H9 (cell line): ENCODE data around the gene NUP58. TPM values are rescaled to one million over a fixed set of nuclear protein-coding genes. Genes with fewer than 3 reads are reported as not detected.
A peak's percentile ranks its signal among the peaks of the same experiment; 100 is the strongest.

Experiments
- DNase-seq: peaks from one replicate; pipeline ENCODE4 v3.0.0-alpha.2; 2017
- H2AFZ ChIP-seq: one replicate; pipeline ENCODE4 v1.6.1; 2013; ENCODE audit warnings: mild to moderate bottlenecking, low read length, control low read depth, moderate library complexity
- H2AK5ac ChIP-seq: 2 replicates; pipeline ENCODE4 v1.6.1; 2013; ENCODE audit warnings: low read length, control low read depth, mixed read lengths; ENCODE audit not compliant: insufficient read length
- H2BK120ac ChIP-seq: one replicate; pipeline ENCODE4 v1.6.1; 2013; ENCODE audit warnings: low read depth, mild to moderate bottlenecking, low read length, control low read depth, inconsistent platforms; ENCODE audit not compliant: poor library complexity, severe bottlenecking
- H2BK12ac ChIP-seq: 2 replicates; pipeline ENCODE4 v1.6.1; 2013; ENCODE audit warnings: low read length, control low read depth, mixed read lengths, low read depth; ENCODE audit not compliant: insufficient read length
- H2BK15ac ChIP-seq: 2 replicates; pipeline ENCODE4 v1.6.1; 2013; ENCODE audit warnings: low read depth, low read length, control low read depth
- H2BK20ac ChIP-seq: one replicate; pipeline ENCODE4 v1.6.1; 2013; ENCODE audit warnings: low read depth, mild to moderate bottlenecking, low read length, control low read depth, inconsistent platforms; ENCODE audit not compliant: poor library complexity, severe bottlenecking
- H2BK5ac ChIP-seq: 2 replicates; pipeline ENCODE4 v1.6.1; 2013; ENCODE audit warnings: low read length, control low read depth, mixed read lengths; ENCODE audit not compliant: insufficient read length
- H3K14ac ChIP-seq: 2 replicates; pipeline ENCODE4 v1.6.1; 2013; ENCODE audit warnings: low read length, control low read depth; ENCODE audit not compliant: insufficient read depth
- H3K18ac ChIP-seq: 2 replicates; pipeline ENCODE4 v1.6.1; 2013; ENCODE audit warnings: low read depth, mild to moderate bottlenecking, mixed read lengths, low read length, control low read depth; ENCODE audit not compliant: insufficient read length
- H3K23ac ChIP-seq: 2 replicates; pipeline ENCODE4 v1.6.1; 2013; ENCODE audit warnings: low read length, control low read depth, mixed read lengths, low read depth; ENCODE audit not compliant: insufficient read length
- H3K23me2 ChIP-seq: 2 replicates; pipeline ENCODE4 v1.6.1; 2013; ENCODE audit warnings: low read depth, mild to moderate bottlenecking, mixed read lengths, low read length, control low read depth; ENCODE audit not compliant: insufficient read length, poor library complexity, severe bottlenecking
- H3K27ac ChIP-seq: 2 replicates; pipeline ENCODE4 v1.5.1; 2013; ENCODE audit warnings: low read length, control low read depth, mixed read lengths, low read depth; ENCODE audit not compliant: insufficient read length
- H3K27me3 ChIP-seq: 2 replicates; pipeline ENCODE4 v1.6.1; 2013; ENCODE audit warnings: low read length, control low read depth, inconsistent platforms; ENCODE audit not compliant: insufficient read depth
- H3K4ac ChIP-seq: 2 replicates; pipeline ENCODE4 v1.6.1; 2013; ENCODE audit warnings: low read depth, mild to moderate bottlenecking, control low read depth, inconsistent platforms, low read length, moderate library complexity
- H3K4me1 ChIP-seq: 2 replicates; pipeline ENCODE4 v1.6.1; 2013; ENCODE audit warnings: low read length, control low read depth, inconsistent platforms; ENCODE audit not compliant: insufficient read depth
- H3K4me2 ChIP-seq: 2 replicates; pipeline ENCODE4 v1.6.1; 2013; ENCODE audit warnings: low read length, control low read depth, mixed read lengths; ENCODE audit not compliant: insufficient read length, insufficient read depth
- H3K56ac ChIP-seq: 2 replicates; pipeline ENCODE4 v1.6.1; 2013; ENCODE audit warnings: low read depth, mild to moderate bottlenecking, mixed read lengths, low read length, control low read depth; ENCODE audit not compliant: insufficient read length
- H3K79me1 ChIP-seq: 2 replicates; pipeline ENCODE4 v1.6.1; 2013; ENCODE audit warnings: low read depth, mild to moderate bottlenecking, moderate library complexity, low read length, control low read depth, inconsistent platforms; ENCODE audit not compliant: insufficient read depth, poor library complexity, severe bottlenecking
- H3K79me2 ChIP-seq: 2 replicates; pipeline ENCODE4 v1.6.1; 2013; ENCODE audit warnings: low read length, control low read depth, inconsistent platforms; ENCODE audit not compliant: insufficient read depth
- H3K9ac ChIP-seq: 2 replicates; pipeline ENCODE4 v1.6.1; 2013; ENCODE audit warnings: low read length, control low read depth, mixed read lengths; ENCODE audit not compliant: insufficient read length; ENCODE audit errors: extremely low read depth
- H3K9me3 ChIP-seq: one replicate; pipeline ENCODE4 v1.6.1; 2013; ENCODE audit warnings: low read depth, low read length, inconsistent platforms; ENCODE audit not compliant: control insufficient read depth
- H3T11ph ChIP-seq: one replicate; pipeline ENCODE4 v1.6.1; 2013; ENCODE audit warnings: mild to moderate bottlenecking, low read length, control low read depth, inconsistent platforms
- H4K20me1 ChIP-seq: one replicate; pipeline ENCODE4 v1.6.1; 2013; ENCODE audit not compliant: control insufficient read depth, insufficient read length, insufficient read depth
- H4K5ac ChIP-seq: 2 replicates; pipeline ENCODE4 v1.6.1; 2013; ENCODE audit warnings: low read depth, mild to moderate bottlenecking, mixed read lengths, low read length, control low read depth; ENCODE audit not compliant: insufficient read length
- H4K8ac ChIP-seq: replicated peaks from 2 replicates; pipeline ENCODE4 v1.6.1; 2013; ENCODE audit warnings: low read length, control low read depth, mixed read lengths, low read depth; ENCODE audit not compliant: insufficient read length
- H4K91ac ChIP-seq: 2 replicates; pipeline ENCODE4 v1.6.1; 2013; ENCODE audit warnings: low read depth, mild to moderate bottlenecking, moderate library complexity, mixed read lengths, low read length, control low read depth; ENCODE audit not compliant: insufficient read length
- H3K27ac Mint-ChIP-seq, 3 experiments: 2 replicates in 2 of 3; 3 replicates in 1 of 3; pipeline ENCODE4 v1.8.0; 2020 to 2021; ENCODE audit warnings: mixed read lengths in 3 of 3, mild to moderate bottlenecking in 1 of 3, moderate library complexity in 1 of 3
- H3K27me3 Mint-ChIP-seq: 2 replicates; pipeline ENCODE4 v1.8.0; 2021; ENCODE audit warnings: low read depth, mild to moderate bottlenecking, moderate library complexity, mixed read lengths
- H3K36me3 Mint-ChIP-seq, 3 experiments: 2 replicates in 2 of 3; 3 replicates in 1 of 3; pipeline ENCODE4 v1.8.0; 2020 to 2021; ENCODE audit warnings: low read depth in 3 of 3, mixed read lengths in 3 of 3; ENCODE audit not compliant: insufficient read depth in 1 of 3
- H3K4me1 Mint-ChIP-seq, 2 experiments: 2 replicates each; pipeline ENCODE4 v1.8.0; 2020; ENCODE audit warnings: mixed read lengths in 2 of 2
- H3K4me3 Mint-ChIP-seq, 2 experiments: 2 replicates in 1 of 2; 3 replicates in 1 of 2; pipeline ENCODE4 v1.8.0; 2020 to 2021; ENCODE audit warnings: mild to moderate bottlenecking in 2 of 2, mixed read lengths in 2 of 2, moderate library complexity in 1 of 2
- H3K9me3 Mint-ChIP-seq, 2 experiments: 2 replicates in 1 of 2; 3 replicates in 1 of 2; pipeline ENCODE4 v1.8.0; 2020; ENCODE audit warnings: mild to moderate bottlenecking in 2 of 2, mixed read lengths in 2 of 2, moderate library complexity in 1 of 2
- CTCF ChIP-seq: fragments of 200-600 bp; sonication (generic); conservative IDR thresholded peaks from 3 replicates; pipeline ENCODE4 v1.8.0; 2021; ENCODE audit warnings: antibody characterized with exemption, mild to moderate bottlenecking
- WGBS: extraction: QIAGEN DNeasy Blood & Tissue Kit; methylation state at CpG from one replicate; pipeline ENCODE4 v1.1.7; 2013; ENCODE audit warnings: missing lambda C conversion rate, low lambda C conversion rate, mixed read lengths; ENCODE audit not compliant: insufficient read length; ENCODE audit errors: extremely low coverage; 5-methylcytosine and 5-hydroxymethylcytosine counted together
- total RNA-seq: library from RNA; stranded (reverse); gene quantifications from 2 replicates; pipeline ENCODE4 v1.2.1, GENCODE V29; 2021

Gene NUP58
- total RNA-seq, 1 experiment from 2014 or later = 77.6 TPM

- peak overlapping the region; percentile 77 to 91 for H3K4me3 Mint-ChIP-seq
- Histone ChIP-seq H3K23ac (no peak overlapping the region), H3K27me3 (peaks cover 6% of the 10 kb centered on the region; the same call in 1 of the 2 replicates), H3K4me1 (no peaks in the 10 kb centered on the region; the same call in 1 of the 2 replicates), H2BK15ac (no peak overlapping the region), H4K5ac (no peak overlapping the region), H3K27ac (no peak overlapping the region), H3K14ac (no peak overlapping the region), H3K4me2 (peak overlapping the region; percentile 63), H3K9ac (no peak overlapping the region), H2AFZ (no peak overlapping the region), H2BK20ac (no peak overlapping the region), H3K18ac (no peak overlapping the region), H3K9me3 (no peaks in the 10 kb centered on the region), H2BK12ac (no peak overlapping the region), H3K79me2 (no peaks in the 10 kb centered on the region), H4K20me1 (no peaks in the 10 kb centered on the region), H4K8ac (no peak overlapping the region), H3K4ac (no peak overlapping the region), H2AK5ac (no peak overlapping the region), H3K56ac (no peak overlapping the region), H3K23me2 (peaks cover 4% of the 10 kb centered on the region), H3T11ph (no peak overlapping the region), H2BK5ac (no peak overlapping the region), H4K91ac (no peak overlapping the region), H2BK120ac (no peak overlapping the region), H3K79me1 (no peaks in the 10 kb centered on the region)
- DNase-seq = peak; percentile 40
- peaks cover 29 to 32% of the 10 kb centered on the region in 2 experiments for H3K4me1 Mint-ChIP-seq
- H3K27ac Mint-ChIP-seq = no peak overlapping the region
- H3K9me3 Mint-ChIP-seq = peaks cover 0 to 2% of the 10 kb centered on the region in 2 experiments; a peak in 2 of 5 replicates
- peaks cover 63% of the 10 kb centered on the region for H3K27me3 Mint-ChIP-seq
- no peak for TF ChIP-seq CTCF
- WGBS = no CpG with 5 or more reads among the region's 20 CpGs
- no peaks in the 10 kb centered on the region; a peak in 1 of 7 replicates for H3K36me3 Mint-ChIP-seq
Measured at GRCh38 chr13:25371158-25371874, 69.9 kb downstream of the NUP58 start.
